HepG2 (cell line): ENCODE measurements around the gene CENPB. TPM values are rescaled to one million over a fixed set of nuclear protein-coding genes. Genes with fewer than 3 reads are reported as not detected.

Experiments used
- ATAC-seq: fragments of 200-7000 bp; cut with Tn5 transposase; 3 replicates; pipeline ENCODE4 v1.9.1; 2020; ENCODE audit warnings: mild to moderate bottlenecking, moderate library complexity
- BruUV-seq: library from RNA; stranded (reverse); fragments of 400-500 nt; replicated peaks from 2 replicates; lab custom pipeline; 2021; lab: Mats Ljungman, UMichigan
- CTCF ChIA-PET: fragments of 300-600 bp; formaldehyde crosslinking; extraction: SDS; loops from one replicate; lab custom pipeline; 2021; ENCODE audit warnings: low total read pairs, inconsistent platforms, low intra/inter-chr PET ratio; lab: Yijun Ruan, JAX
- POLR2A ChIA-PET: fragments of 350-600 bp; sonication (Branson Sonifier 250); formaldehyde crosslinking; loops from one replicate; lab custom pipeline; 2020; ENCODE audit warnings: antibody characterized with exemption, inconsistent platforms; lab: Yijun Ruan, JAX
- DNase-seq: peaks from one replicate; pipeline ENCODE4 v3.0.0-alpha.2; 2015; ENCODE audit warnings: low spot score
- FAIRE-seq: peaks from 3 replicates; lab custom pipeline; 2011; peaks lifted over from hg19 to GRCh38; lab: Jason Lieb, UNC
- H2AFZ ChIP-seq: one replicate; pipeline ENCODE4 v1.6.1; 2011; ENCODE audit warnings: low read length, inconsistent platforms
- H3K27ac ChIP-seq: fragments of 300-600 bp; 3 replicates; pipeline ENCODE4 v1.8.0; 2011; ENCODE audit warnings: mixed run types, mild to moderate bottlenecking, mixed read lengths, low read length, inconsistent platforms; ENCODE audit not compliant: insufficient read depth; ENCODE audit errors: extremely low read length
- H3K27me3 ChIP-seq, 2 experiments: fragments of 200-600 bp in 1 of 2; 2 replicates in 1 of 2; 3 replicates in 1 of 2; pipeline versions ENCODE4 v1.6.0 to v1.8.0; 2011; ENCODE audit warnings: low read length in 2 of 2, mild to moderate bottlenecking in 2 of 2, moderate library complexity in 2 of 2, inconsistent platforms in 1 of 2; ENCODE audit not compliant: insufficient read depth in 2 of 2, control insufficient read depth in 1 of 2
- H3K36me3 ChIP-seq, 2 experiments: fragments of 200-600 bp in 1 of 2; replicated peaks in 1 of 2; 2 replicates in 1 of 2; 3 replicates in 1 of 2; pipeline versions ENCODE4 v1.5.1 to v1.8.0; 2011; ENCODE audit warnings: low read length in 2 of 2, inconsistent platforms in 1 of 2; ENCODE audit not compliant: insufficient read depth in 2 of 2, control insufficient read depth in 1 of 2
- H3K4me1 ChIP-seq: 2 replicates; pipeline ENCODE4 v1.5.1; 2012; ENCODE audit warnings: low read length, inconsistent platforms; ENCODE audit not compliant: insufficient read depth
- H3K4me2 ChIP-seq: 2 replicates; pipeline ENCODE4 v1.6.0; 2011; ENCODE audit warnings: low read depth, low read length, inconsistent platforms
- H3K4me3 ChIP-seq, 3 experiments: fragments of 200-600 bp in 1 of 3; sonication (generic), shearing (Covaris generic) in 1 of 3; replicated peaks in 1 of 3; 2 replicates each; pipeline ENCODE4 v1.5.1; 2011 to 2016; ENCODE audit warnings: low read length in 3 of 3, inconsistent platforms in 2 of 3, low read depth in 2 of 3, mild to moderate bottlenecking in 2 of 3, control low read depth in 1 of 3, mixed read lengths in 1 of 3; ENCODE audit not compliant: insufficient read depth in 1 of 3
- H3K79me2 ChIP-seq: one replicate; pipeline ENCODE4 v1.6.1; 2011; ENCODE audit warnings: low read length, inconsistent platforms; ENCODE audit not compliant: insufficient read depth
- H3K9ac ChIP-seq: 2 replicates; pipeline ENCODE4 v1.6.0; 2011; ENCODE audit warnings: mild to moderate bottlenecking, low read depth, low read length, inconsistent platforms; ENCODE audit not compliant: insufficient read depth
- H3K9me3 ChIP-seq: 2 replicates; pipeline ENCODE4 v1.5.1; 2012; ENCODE audit warnings: mild to moderate bottlenecking, low read length
- H4K20me1 ChIP-seq: 2 replicates; pipeline ENCODE4 v1.6.0; 2011; ENCODE audit warnings: inconsistent platforms, mild to moderate bottlenecking, low read length, moderate library complexity; ENCODE audit not compliant: insufficient read depth
- AFF4 ChIP-seq: sonication (generic); formaldehyde crosslinking; IDR thresholded peaks from 2 replicates; pipeline ENCODE4 v1.4.0; 2020; ENCODE audit warnings: missing genetic modification reagents
- CC2D1A ChIP-seq: sonication (generic); formaldehyde crosslinking; IDR thresholded peaks from 2 replicates; pipeline ENCODE4 v1.8.1; 2023; ENCODE audit warnings: mild to moderate bottlenecking, missing genetic modification reagents
- GFI1 ChIP-seq: sonication (generic); formaldehyde crosslinking; IDR thresholded peaks from 2 replicates; pipeline ENCODE4 v1.5.0; 2020; ENCODE audit warnings: missing genetic modification reagents, mild to moderate bottlenecking, borderline replicate concordance
- HES4 ChIP-seq: sonication (generic); formaldehyde crosslinking; IDR thresholded peaks from 2 replicates; pipeline ENCODE4 v1.9.0; 2021; ENCODE audit warnings: mild to moderate bottlenecking, missing genetic modification reagents, borderline replicate concordance
- KDM5A ChIP-seq: fragments of 200-600 bp; sonication (generic); IDR thresholded peaks from 2 replicates; pipeline ENCODE4 v1.7.0; 2018; ENCODE audit warnings: antibody characterized with exemption, mild to moderate bottlenecking, low read length, borderline replicate concordance
- KLF12 ChIP-seq: sonication (generic); formaldehyde crosslinking; IDR thresholded peaks from 2 replicates; pipeline ENCODE4 v1.4.0; 2020; ENCODE audit warnings: missing genetic modification reagents, borderline replicate concordance
- KLF13 ChIP-seq: sonication (generic); formaldehyde crosslinking; IDR thresholded peaks from 2 replicates; pipeline ENCODE4 v1.4.0; 2020; ENCODE audit warnings: mild to moderate bottlenecking, missing genetic modification reagents
- LBX2 ChIP-seq: sonication (generic); formaldehyde crosslinking; IDR thresholded peaks from 2 replicates; pipeline ENCODE4 v1.5.0; 2020; ENCODE audit warnings: missing genetic modification reagents, mild to moderate bottlenecking, borderline replicate concordance
- MAX ChIP-seq: IDR thresholded peaks from 2 replicates; pipeline ENCODE4 v1.6.1; 2012; ENCODE audit warnings: inconsistent platforms
- MEF2D ChIP-seq: sonication (generic); formaldehyde crosslinking; IDR thresholded peaks from 2 replicates; pipeline ENCODE4 v1.5.1; 2020; ENCODE audit warnings: mild to moderate bottlenecking, missing genetic modification reagents
- NCOA2 ChIP-seq: sonication (generic); formaldehyde crosslinking; IDR thresholded peaks from 2 replicates; pipeline ENCODE4 v1.8.0; 2022; ENCODE audit warnings: inconsistent platforms
- SIN3B ChIP-seq: fragments of 150-350 bp; IDR thresholded peaks from 2 replicates; pipeline ENCODE4 v1.6.1; 2014; ENCODE audit warnings: low read length
- ZBTB2 ChIP-seq: sonication (generic); formaldehyde crosslinking; IDR thresholded peaks from 2 replicates; pipeline ENCODE4 v1.8.0; 2022; ENCODE audit warnings: low read depth, missing genetic modification reagents
- ZFY ChIP-seq: sonication (generic); formaldehyde crosslinking; IDR thresholded peaks from 2 replicates; pipeline ENCODE4 v1.4.0; 2020; ENCODE audit warnings: missing genetic modification reagents
- ZKSCAN1 ChIP-seq: fragments of 150-350 bp; IDR thresholded peaks from 2 replicates; pipeline ENCODE4 v1.6.1; 2014; ENCODE audit warnings: low read length
- ZNF10 ChIP-seq: sonication (generic); formaldehyde crosslinking; IDR thresholded peaks from 2 replicates; pipeline ENCODE4 v1.4.0; 2020; ENCODE audit warnings: mild to moderate bottlenecking, low read depth, missing genetic modification reagents, borderline replicate concordance
- ZNF468 ChIP-seq: sonication (generic); formaldehyde crosslinking; IDR thresholded peaks from 2 replicates; pipeline ENCODE4 v1.8.0; 2022; ENCODE audit warnings: mild to moderate bottlenecking, moderate library complexity, missing genetic modification reagents
- ZNF484 ChIP-seq: sonication (generic); formaldehyde crosslinking; IDR thresholded peaks from 2 replicates; pipeline ENCODE4 v1.5.1; 2020; ENCODE audit warnings: mild to moderate bottlenecking, low read depth, missing genetic modification reagents, borderline replicate concordance
- WGBS: methylation state at CpG from one replicate; pipeline ENCODE4 v1.1.6; 2017; ENCODE audit warnings: low lambda C conversion rate; 5-methylcytosine and 5-hydroxymethylcytosine counted together
- in situ Hi-C: cut with HindIII; loops from 2 replicates; pipeline ENCODE4 v1.10.0; 2017; ENCODE audit warnings: low pct_unique_long_range_greater_than_20kb; ENCODE audit not compliant: extremely low pct_ligation_motif_present
- intact Hi-C: fragments of 100-400 bp; cut with micrococcal nuclease; formaldehyde crosslinking; loops from one replicate; pipeline ENCODE4 v1.10.0; 2022; ENCODE audit not compliant: unreplicated experiment
- polyA plus RNA-seq, 8 experiments: library from polyadenylated mRNA; depleted of rRNA in 3 of 8; stranded (reverse) in 7 of 8; unstranded in 1 of 8; fragments of >200 nt; fragmentation: Illumina TruSeq in 4 of 8; extraction: Trizol in 4 of 8; gene quantifications; 2 replicates each; pipeline versions ENCODE4 v1.2.1 to v1.2.3, GENCODE V29; 2011 to 2016; ENCODE audit warnings: low read depth in 4 of 8, missing spikeins in 1 of 8, mixed read lengths in 1 of 8; ENCODE audit not compliant: insufficient read depth in 1 of 8
- total RNA-seq, 5 experiments: library from RNA; depleted of rRNA; stranded (reverse); fragments of >200 nt; fragmentation: Illumina TruSeq; extraction: Trizol; gene quantifications; 2 replicates each; pipeline ENCODE4 v1.2.3, GENCODE V29; 2016; ENCODE audit warnings: low read depth in 1 of 5

Gene CENPB
- total and polyA plus RNA-seq, 2 of the 13 experiments (the other 11 are each of a cell fraction or from before 2014, with no cell fraction given) = 10.4 to 54.5 TPM

GRCh38 chr20:3811467-3812258 is 25.1 kb upstream of the CENPB start:
- in situ Hi-C loops = no loop called here
- ChIA-PET CTCF (interaction anchor here (1.2 kb wide), 1 partner anchor 25 kb away, joined by 5 read pairs; the partner anchor contains the start of gene CENPB), POLR2A (interaction anchor here (0.8 to 2.8 kb wide), 7 partner anchors 9 to 44 kb away, joined by 3 to 10 read pairs (median 4); partner anchors contain the start of genes ADISSP, AP5S1, CDC25B and CENPB)
- intact Hi-C loops = loop anchor here (1.0 kb wide), 1 partner anchor 13 kb away; no protein-coding TSS in a partner anchor
- Histone ChIP-seq H3K79me2 (no peaks in the 10 kb centered on the region), H3K27ac (no peak overlapping the region), H3K9me3 (no peaks in the 10 kb centered on the region), H3K4me1 (peaks cover 61% of the 10 kb centered on the region), H2AFZ (no peak overlapping the region), H3K36me3 (no peaks in the 10 kb centered on the region), H3K4me2 (peak overlapping the region; percentile 87), H3K4me3 (peak overlapping the region; percentile 18 to 59 (median 44); a peak in 5 of 6 replicates), H3K27me3 (peaks cover 2 to 14% of the 10 kb centered on the region in 2 experiments; a peak in 3 of 5 replicates), H4K20me1 (no peaks in the 10 kb centered on the region), H3K9ac (peak overlapping the region; percentile 45)
- peak; percentile 90 for DNase-seq
- 5% methylated on average over 20 of the region's 20 CpGs for WGBS
- BruUV-seq = no TSS peak
- ATAC-seq = peak; percentile 81
- FAIRE-seq = no peak
- TF ChIP-seq ZNF484 (CRISPR knock-in tag) (no peak), MAX (peak; percentile 100), LBX2 (peak; percentile 88; the same call in 1 of the 2 replicates), KDM5A (no peak), CC2D1A (CRISPR knock-in tag) (peak; percentile 10; the same call in 1 of the 2 replicates), ZFY (CRISPR knock-in tag) (peak; percentile 96), ZNF468 (CRISPR knock-in tag) (no peak), NCOA2 (peak; percentile 84), ZKSCAN1 (0 out of 2 replicates have a peak, but pooled peaks have one; percentile 16), ZBTB2 (peak; percentile 63; the same call in 1 of the 2 replicates), KLF12 (peak; percentile 94; the same call in 1 of the 2 replicates), ZNF10 (CRISPR knock-in tag) (no peak), MEF2D (CRISPR knock-in tag) (peak; percentile 93), SIN3B (no peak), GFI1 (CRISPR knock-in tag) (peak; percentile 26), KLF13 (CRISPR knock-in tag) (peak; percentile 78; the same call in 1 of the 2 replicates), HES4 (peak; percentile 91; the same call in 1 of the 2 replicates), AFF4 (CRISPR knock-in tag) (no peak)
